HTERT RPE-1 (cell line): ENCODE data around the gene EARS2.
"Not testable (repeated sequence)": the region's sequence is repeated elsewhere in the genome, so short reads cannot be mapped to it uniquely, and the experiment has no call there.

Experiments used
- in situ Hi-C: fragments of 300-500 bp; cut with MboI; formaldehyde crosslinking; loops from 4 replicates; pipeline ENCODE4 v1.14.3; 2020; ENCODE audit warnings: low sequenced_read_pairs

Gene EARS2

DNA sequence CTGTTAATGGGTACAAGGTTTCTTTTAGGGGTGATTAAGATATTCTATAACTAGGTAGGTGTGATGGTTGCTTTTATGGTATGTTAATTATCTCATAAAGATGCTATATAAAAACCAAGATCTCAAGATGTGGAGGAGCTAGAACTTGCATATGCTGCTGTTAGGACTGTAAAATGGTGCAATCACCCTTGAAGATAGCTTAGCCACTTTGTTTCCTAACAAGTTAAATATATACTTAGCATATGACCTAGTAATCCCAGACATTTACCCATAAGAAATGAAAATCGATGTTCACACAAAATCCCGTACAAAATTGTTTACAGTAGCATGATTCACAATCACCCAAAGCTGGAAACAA, 71.9 kb downstream of the EARS2 start:
- in situ Hi-C loops, result no loop called here

GRCh38 chr16:23484510-23485256, 72.5 kb downstream of the EARS2 start:
- in situ Hi-C loops, result no loop called here

DNA sequence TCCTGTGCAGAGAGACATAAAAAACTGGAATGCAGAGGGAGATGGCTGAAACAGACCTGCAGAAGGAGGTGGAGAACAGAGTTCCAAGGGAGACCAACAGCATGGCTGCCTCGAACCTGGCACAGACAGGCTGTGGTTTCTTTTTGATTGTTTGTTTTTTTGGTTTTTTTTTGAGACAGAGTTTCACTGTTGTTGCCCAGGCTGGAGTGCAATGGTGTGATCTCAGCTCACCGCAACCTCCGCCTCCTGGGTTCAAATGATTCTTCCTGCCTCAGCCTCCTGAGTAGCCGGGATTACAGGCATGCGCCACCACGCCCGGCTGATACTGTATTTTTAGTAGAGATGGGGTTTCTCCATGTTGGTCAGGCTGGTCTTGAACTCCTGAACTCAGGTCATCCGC, 73.7 kb downstream of the EARS2 start:
- in situ Hi-C loops, result not testable (repeated sequence)

DNA sequence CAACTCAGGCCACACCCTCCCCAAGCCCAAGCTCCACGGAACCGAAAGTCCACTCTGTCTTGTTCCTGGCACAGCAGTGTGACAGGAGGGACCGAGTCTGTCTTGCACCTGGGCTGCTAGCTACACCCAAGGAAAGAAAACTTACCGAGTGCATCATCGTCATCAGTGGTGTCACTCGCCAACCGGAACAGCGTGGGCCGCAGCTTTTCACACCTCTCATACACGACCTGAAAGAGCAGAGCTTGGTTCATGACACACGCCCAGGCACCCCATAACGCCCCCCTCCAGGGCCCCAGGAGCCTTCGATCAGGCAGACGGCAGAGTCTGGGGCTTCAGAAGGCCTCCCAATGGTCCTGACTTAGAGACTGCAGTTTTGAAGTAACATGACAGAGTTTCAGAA, 74.4 kb downstream of the EARS2 start:
- in situ Hi-C loops, result no loop called here

- in situ Hi-C loops, result no loop called here
Measured at GRCh38 chr16:23480257-23480656, 76.9 kb downstream of the EARS2 start.

DNA sequence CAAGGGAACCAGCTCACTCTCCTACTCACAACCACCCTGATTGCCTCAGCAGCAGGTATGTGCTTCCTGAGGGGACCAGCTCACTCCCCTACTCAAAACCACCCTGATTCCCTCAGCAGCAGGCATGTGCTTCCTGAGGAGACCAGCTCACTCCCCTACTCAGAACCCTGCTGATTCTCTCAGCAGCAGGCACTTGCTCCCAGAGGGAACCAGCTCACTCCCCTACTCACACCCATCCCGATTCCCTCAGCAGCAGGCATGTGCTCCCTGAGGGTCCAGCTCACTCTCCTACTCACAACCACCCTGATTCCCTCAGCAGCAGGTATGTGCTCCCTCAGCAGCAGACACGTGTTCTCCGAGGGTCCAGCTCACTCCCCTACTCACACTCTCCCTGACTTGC, 78.0 kb downstream of the EARS2 start:
- in situ Hi-C loops, result no loop called here

DNA sequence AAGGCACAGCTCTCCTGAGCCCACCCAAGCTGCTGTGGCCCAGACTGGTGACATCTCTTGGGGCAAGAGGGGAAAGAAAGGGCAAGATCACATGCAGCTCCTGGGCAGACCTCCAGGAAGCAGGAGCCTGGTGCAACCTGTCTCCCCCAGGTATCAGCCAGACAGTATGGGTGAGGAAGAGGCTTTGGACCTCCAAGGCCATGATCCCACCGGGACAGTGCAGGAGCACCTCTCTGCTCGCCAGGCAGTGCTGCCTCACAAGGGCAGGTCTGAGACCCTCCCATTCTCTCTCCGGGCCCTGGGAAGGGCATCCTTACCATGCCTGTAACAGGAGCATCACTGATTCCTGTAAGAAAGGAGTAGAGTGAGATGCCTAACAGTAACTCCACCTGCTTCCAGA, 78.6 kb downstream of the EARS2 start:
- in situ Hi-C loops, result no loop called here

DNA sequence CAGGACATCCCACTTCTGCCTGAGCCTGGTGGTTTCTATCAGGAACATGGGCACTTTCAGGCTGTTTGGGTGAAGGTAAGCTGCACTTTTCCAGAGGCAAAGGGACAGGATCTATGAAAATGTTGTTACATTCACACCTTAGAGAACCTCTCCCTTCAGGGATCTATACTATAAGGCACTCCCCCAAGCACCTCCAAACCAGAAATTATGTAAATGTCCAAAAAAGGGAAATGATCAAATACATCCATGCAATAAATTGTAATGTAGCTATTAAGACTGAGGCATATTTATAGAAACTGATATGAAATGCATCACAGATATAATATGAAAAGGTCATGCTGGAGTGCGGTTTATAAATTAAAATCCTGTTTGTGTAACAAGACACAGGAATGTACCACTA, 80.9 kb downstream of the EARS2 start:
- in situ Hi-C loops, result no loop called here
